NCI-H345 treated with DMSO at 0.1 percent for 48 hours (cell line): ENCODE measurements around the gene RCOR2.

Experiments used
- DNase-seq: peaks from one replicate; lab custom pipeline; 2025; ENCODE audit not compliant: unreplicated experiment; lab: John Stamatoyannopoulos, UW

The RCOR2 gene

GRCh38 chr11:63907808-63908530, 9.0 kb downstream of the RCOR2 start:
- DNase-seq = no peak

DNA sequence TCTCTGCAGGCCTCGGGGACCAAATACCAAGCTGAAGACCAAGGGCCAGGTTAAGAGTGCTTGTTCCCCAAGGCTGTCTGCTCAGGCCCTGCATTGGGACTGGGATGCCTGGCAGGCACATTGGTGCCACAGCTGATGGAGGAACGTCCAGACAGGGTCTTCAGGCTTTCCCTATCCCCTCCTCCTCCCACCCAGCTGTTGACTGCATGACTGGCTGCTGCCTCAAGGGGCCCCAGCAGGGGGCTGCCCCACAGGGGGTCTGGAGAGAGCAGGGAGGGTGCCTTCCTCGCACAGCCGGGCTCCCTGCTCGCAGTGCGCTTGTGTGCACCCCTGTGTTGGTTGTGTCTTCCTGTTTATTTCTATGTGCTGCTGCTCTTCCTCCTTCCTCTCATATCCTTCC, 9.9 kb downstream of the RCOR2 start:
- DNase-seq = no peak

DNA sequence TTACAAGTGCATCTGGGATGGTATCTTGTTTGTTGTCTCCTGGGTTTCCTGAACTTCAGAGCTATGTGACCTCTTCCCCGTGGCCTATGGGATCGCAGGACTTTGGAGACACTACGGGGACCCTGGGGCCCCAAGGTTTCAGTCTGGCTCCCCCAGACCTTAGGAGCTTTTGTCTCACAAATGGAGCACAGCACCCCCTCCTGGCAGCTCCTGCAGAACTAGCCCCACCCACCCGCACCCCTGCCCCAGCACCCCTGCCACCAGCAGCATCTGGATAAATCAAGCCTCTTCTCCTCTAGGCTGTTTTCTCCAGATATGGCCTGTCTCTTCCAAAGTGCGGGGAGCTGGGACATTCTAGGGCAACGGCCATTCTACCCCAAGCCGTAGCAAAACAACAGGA, 10.4 kb downstream of the RCOR2 start:
- no peak for DNase-seq

GRCh38 chr11:63906087-63906486, 10.9 kb downstream of the RCOR2 start:
- DNase-seq = no peak

DNA sequence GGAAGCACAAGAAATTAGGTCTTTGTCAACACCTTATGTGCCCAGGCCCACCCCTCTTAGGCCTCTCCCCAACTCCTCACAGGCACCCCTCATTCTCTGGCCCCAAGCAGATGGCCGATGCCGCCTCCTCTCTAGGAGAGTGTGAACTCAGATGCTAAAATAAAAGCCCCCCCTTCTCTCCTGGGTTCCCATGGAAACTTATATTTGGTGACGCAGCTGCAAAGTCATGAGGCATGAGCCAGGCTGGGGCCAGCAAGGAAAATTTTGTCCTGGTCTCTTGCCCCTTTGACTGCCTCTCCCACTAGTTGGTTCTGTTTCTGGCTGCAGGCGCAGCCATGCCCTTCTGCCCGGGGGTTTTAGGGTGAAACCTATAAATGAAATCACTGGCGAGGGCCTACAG, 11.8 kb downstream of the RCOR2 start:
- DNase-seq = no peak

DNA sequence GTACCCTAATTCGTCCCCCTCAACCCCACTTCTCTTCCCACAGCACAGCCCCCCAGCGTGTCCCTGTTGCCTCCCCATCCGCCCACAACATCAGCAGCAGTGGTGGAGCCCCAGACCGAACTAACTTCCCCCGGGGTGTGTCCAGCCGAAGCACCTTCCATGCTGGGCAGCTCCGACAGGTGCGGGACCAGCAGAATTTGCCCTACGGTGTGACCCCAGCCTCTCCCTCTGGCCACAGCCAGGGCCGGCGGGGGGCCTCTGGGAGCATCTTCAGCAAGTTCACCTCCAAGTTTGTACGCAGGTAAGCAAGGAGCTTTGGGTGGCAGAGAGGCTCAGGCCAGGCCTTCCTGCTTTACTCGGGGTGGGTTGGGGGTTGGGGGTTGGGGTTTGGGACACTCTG, 12.2 kb downstream of the RCOR2 start:
- no peak for DNase-seq

- DNase-seq = no peak
Measured at GRCh38 chr11:63903884-63904283, 13.1 kb downstream of the RCOR2 start.

DNA sequence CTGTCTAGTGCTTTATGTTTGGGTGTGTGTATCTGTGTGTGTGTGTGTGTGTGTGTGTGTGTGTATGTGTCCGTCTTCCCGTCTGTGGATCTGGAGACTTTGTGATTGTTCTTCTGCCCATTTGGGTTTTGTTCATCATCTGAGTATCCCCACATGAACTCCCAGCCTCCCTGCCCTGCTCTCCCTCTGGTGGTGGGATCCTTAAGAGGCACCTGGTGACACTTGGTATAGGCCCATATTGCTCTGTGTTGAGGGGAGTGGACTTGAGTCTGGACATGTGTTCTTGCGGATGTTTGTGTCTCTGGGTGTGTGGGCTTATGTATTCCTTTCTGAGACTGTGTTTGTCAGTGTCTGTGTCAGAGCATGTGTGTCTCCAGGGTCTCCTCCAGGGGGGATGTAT, 15.3 kb downstream of the RCOR2 start:
- DNase-seq = no peak

GRCh38 chr11:63897459-63898146, 19.4 kb downstream of the RCOR2 start:
- DNase-seq = no peak

- no peak for DNase-seq
Measured at GRCh38 chr11:63896071-63896470, 20.9 kb downstream of the RCOR2 start.

DNA sequence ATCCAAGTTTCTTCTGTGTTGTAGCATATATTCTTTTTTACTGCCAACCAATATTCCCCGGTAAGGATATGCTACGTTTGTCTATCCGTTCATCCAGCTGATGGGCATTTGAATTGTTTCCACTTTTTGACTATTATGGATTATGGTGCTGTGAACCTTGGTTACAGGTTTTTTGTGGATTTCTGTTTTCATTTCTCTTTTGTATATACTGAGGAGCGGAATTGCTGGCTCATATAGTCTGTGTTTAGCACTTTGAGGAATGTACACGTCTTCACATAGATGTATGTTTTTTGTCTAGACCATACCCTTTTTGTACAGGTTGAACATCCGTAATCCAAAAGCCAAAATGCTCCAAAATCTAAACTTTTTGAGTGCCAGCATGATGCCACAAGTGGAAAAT, 23.6 kb downstream of the RCOR2 start:
- DNase-seq = no peak

- no peak for DNase-seq
Measured at GRCh38 chr11:63892228-63892627, 24.7 kb downstream of the RCOR2 start.

- no peak for DNase-seq
Measured at GRCh38 chr11:63890368-63890767, 26.6 kb downstream of the RCOR2 start.

GRCh38 chr11:63889344-63889743, 27.6 kb downstream of the RCOR2 start:
- DNase-seq = no peak

GRCh38 chr11:63888170-63889086, 28.5 kb downstream of the RCOR2 start:
- DNase-seq = no peak

DNA sequence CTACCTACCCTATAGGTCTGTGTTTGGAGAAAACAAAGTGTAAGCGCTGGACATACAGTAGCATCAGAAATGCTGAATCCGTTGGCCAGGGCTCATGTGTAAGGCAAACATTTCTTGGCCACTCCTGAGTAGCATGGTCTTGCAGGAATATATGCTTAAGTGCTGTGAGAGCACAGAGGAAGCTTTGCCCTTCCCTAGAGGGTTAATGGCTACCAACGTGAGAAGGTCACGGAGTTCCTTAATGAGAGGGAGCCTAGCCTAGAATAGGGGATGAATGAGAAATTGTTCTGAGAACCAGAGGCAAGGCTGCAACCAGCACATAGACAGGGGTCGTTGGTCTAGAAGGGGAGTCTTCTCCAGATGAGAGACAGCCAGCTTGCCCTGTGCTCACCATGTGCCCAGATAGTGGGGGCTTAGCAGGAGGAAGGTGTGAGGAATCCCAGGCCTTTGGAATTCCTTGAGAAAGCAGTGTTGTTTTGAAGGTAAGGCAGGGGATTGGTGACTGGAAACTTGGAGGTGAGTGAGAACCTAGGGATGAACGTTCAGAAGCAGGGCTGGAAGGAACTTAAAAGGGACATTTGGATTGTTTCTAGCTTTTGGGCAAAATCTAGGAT, 29.5 kb downstream of the RCOR2 start:
- no peak for DNase-seq

- no peak for DNase-seq
Measured at GRCh38 chr11:63884196-63884932, 32.6 kb downstream of the RCOR2 start.

DNA sequence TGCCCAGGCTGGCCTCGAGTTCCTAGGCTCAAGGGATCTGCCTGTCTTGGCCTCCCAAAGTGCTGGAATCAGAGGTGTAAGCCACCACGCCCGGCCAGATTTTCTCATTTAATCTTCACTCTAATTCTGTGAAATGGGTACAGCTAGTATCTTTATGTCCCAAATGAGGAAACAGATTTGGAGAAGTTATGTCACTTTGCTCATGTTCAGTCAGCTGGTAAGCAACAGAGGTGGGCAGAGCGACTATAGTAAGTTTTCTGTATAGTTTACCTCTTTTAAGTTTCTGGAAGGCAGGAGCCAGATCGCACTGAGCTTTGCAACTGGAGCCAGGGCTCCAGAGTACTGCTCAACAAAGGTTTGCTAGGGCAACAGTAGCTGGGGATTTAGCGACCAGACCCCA, 33.2 kb downstream of the RCOR2 start:
- DNase-seq = no peak

- no peak for DNase-seq
Measured at GRCh38 chr11:63882555-63883242, 34.3 kb downstream of the RCOR2 start.

- DNase-seq = no peak
Measured at GRCh38 chr11:63880403-63880790, 36.6 kb downstream of the RCOR2 start.
